DOHH2 (cell line): Measurements from ENCODE around the gene LCN10.

Source experiments
- CTCF ChIP-seq: fragments of 200-600 bp; sonication (generic); IDR thresholded peaks from one replicate; pipeline ENCODE4 v1.5.1; 2014; ENCODE audit warnings: antibody characterized with exemption, mild to moderate bottlenecking, low read depth, low read length; ENCODE audit not compliant: poor library complexity, severe bottlenecking
- EZH2phosphoT487 ChIP-seq: fragments of 200-600 bp; sonication (generic); IDR thresholded peaks from 2 replicates; pipeline ENCODE4 v1.6.1; 2017; ENCODE audit warnings: borderline replicate concordance, mild to moderate bottlenecking, antibody characterized with exemption, low read length, moderate library complexity, mixed read lengths

GRCh38 chr9:136761545-136761981 is 18.8 kb upstream of the LCN10 start:
- TF ChIP-seq CTCF = no peak
- TF ChIP-seq EZH2phosphoT487 = no peak
